Tibial nerve (tissue), 4 donors: ENCODE results near the gene HCFC1.

Experiments
- EP300 ChIP-seq, 2 donors: sonication (generic); formaldehyde crosslinking; IDR thresholded peaks; one replicate each; pipeline ENCODE4 v1.6.1; 2017; ENCODE audit warnings: antibody characterized with exemption in 2 of 2, mild to moderate bottlenecking in 1 of 2
- POLR2A ChIP-seq, 2 donors: fragments of 450-650 bp; IDR thresholded peaks; one replicate each; pipeline ENCODE4 v1.6.1; 2017; ENCODE audit warnings: antibody characterized with exemption in 2 of 2, mild to moderate bottlenecking in 2 of 2, moderate library complexity in 2 of 2
- TF ChIP-seq, protein P1 (sequence below), 5 experiments: fragments of 200-600 bp in 3 of 5; fragments of 450-650 bp in 2 of 5; sonication (generic) in 3 of 5; IDR thresholded peaks; one replicate each; pipeline ENCODE4 v1.5.1; 2016 to 2019; ENCODE audit warnings: antibody characterized with exemption in 5 of 5, mild to moderate bottlenecking in 3 of 5, moderate library complexity in 2 of 5

DNA sequence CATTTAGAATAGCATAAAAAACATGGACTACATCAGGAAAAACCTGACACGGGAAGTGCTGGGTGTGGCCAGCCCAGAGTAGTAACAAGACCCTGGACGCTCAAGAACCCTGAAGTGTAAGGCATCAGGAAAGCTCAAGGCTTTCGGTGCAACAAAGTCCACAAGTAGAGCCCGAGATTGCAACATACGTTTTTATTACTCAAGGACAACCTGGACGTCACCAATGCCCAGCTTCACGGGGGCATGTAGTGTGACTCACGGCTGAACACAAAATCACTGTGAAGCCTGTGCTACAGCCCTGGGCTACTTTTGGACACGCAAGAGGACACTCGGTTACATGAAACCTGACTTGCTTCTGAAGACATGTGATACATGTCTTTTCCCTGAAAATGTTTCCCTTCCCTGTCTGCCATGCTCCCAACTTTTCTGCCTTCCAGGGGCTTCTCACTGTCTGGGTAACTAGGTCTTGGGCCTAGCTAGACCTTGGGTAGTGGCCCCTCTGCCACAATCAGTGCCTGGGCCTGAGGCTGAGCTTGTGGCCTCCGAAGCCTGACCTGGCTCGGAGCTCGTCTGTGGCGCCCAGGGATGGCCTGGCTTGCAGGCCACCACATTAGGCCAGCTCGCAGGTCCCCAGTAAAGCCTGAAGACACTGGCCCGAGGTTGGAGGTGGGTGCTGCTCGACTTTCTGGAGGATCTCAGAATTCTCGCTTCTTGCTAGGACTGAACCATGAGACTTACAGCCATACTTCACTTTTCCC lies 38.9 kb upstream of the HCFC1 start:
- TF ChIP-seq POLR2A (IDR thresholded peaks at IDR 0.05) (no peak), EP300 (IDR thresholded peaks at IDR 0.05) (no peak)
- TF ChIP-seq, protein P1, sequence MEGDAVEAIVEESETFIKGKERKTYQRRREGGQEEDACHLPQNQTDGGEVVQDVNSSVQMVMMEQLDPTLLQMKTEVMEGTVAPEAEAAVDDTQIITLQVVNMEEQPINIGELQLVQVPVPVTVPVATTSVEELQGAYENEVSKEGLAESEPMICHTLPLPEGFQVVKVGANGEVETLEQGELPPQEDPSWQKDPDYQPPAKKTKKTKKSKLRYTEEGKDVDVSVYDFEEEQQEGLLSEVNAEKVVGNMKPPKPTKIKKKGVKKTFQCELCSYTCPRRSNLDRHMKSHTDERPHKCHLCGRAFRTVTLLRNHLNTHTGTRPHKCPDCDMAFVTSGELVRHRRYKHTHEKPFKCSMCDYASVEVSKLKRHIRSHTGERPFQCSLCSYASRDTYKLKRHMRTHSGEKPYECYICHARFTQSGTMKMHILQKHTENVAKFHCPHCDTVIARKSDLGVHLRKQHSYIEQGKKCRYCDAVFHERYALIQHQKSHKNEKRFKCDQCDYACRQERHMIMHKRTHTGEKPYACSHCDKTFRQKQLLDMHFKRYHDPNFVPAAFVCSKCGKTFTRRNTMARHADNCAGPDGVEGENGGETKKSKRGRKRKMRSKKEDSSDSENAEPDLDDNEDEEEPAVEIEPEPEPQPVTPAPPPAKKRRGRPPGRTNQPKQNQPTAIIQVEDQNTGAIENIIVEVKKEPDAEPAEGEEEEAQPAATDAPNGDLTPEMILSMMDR (IDR thresholded peaks at IDR 0.05) = no peak
